Measurements from ENCODE around the gene CDH4. TPM values are rescaled to one million over a fixed set of nuclear protein-coding genes. Genes with fewer than 3 reads are reported as not detected.
"Not testable (repeated sequence)": the region's sequence is repeated elsewhere in the genome, so short reads cannot be mapped to it uniquely, and the experiment has no call there.

Gene CDH4
- total RNA-seq, 4 donors from 2014 or later = 0.13 to 0.38 (median 0.21) TPM; not detected in 1

DNA sequence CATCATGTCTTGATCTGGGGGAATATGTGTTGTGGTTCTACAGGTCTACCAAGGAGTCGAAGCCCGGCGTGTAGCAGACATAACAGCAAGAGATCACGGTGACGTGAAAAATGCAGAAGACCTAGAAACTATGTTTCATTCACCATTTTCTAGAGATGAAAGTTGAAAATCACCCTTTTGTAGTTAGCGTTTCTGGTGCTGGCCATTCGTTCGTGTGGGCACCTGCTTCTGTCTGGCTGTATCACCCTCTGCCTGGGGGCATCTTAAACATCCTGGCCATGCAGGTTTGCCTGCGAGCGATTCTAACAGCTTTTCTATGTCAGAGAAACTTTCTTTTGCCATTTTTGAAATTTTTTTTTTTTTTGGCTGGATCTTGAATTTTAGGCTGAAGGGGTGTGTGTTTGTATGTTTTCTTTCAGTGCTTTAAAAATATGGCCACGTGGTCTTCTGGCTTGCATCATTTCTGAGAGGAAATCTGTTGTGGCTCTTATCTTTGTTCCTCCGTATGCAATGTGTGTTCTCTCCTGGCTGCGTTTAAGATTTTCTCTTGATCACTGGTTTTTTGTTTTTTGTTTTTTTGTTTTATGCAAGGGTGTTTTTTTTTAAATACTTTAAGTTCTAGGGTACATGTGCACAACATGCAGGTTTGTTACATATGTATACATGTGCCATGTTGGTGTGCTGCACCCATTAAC is 226.7 kb downstream of the CDH4 start:
- no peak for DNase-seq
- H3K36me3 ChIP-seq = no peaks in the 10 kb centered on the region
- WGBS, 2 donors = 75 to 79% methylated on average over 13 of the region's 13 CpGs
- peaks cover 0 to 11% (median 0%) of the 10 kb centered on the region in 3 donors for H3K4me1 ChIP-seq
- no peak overlapping the region for H3K27ac ChIP-seq
- peaks cover 0 to 26% (median 0%) of the 10 kb centered on the region in 4 donors for H3K27me3 ChIP-seq
- no peak for TF ChIP-seq CTCF (IDR thresholded peaks at IDR 0.05)
- TF ChIP-seq POLR2A (IDR thresholded peaks at IDR 0.05) = no peak
- intact Hi-C loops (cut with DNase I) = no loop called here
- no peak overlapping the region for H3K4me3 ChIP-seq
- H3K9me3 ChIP-seq = peaks cover 0 to 5% (median 0%) of the 10 kb centered on the region in 3 donors

- WGBS, 2 donors = 90 to 93% methylated on average over 4 of the region's 4 CpGs
- H3K36me3 ChIP-seq; DNase-seq; H3K27ac ChIP-seq; H3K9me3 ChIP-seq; intact Hi-C loops (cut with DNase I); H3K4me3 ChIP-seq: not testable (repeated sequence)
- H3K4me1 ChIP-seq = peaks cover 0 to 11% (median 0%) of the 10 kb centered on the region in 3 donors
- H3K27me3 ChIP-seq = peaks cover 0 to 26% (median 0%) of the 10 kb centered on the region in 4 donors
Observed at GRCh38 chr20:61479433-61479832, 227.4 kb downstream of the CDH4 start.

DNA sequence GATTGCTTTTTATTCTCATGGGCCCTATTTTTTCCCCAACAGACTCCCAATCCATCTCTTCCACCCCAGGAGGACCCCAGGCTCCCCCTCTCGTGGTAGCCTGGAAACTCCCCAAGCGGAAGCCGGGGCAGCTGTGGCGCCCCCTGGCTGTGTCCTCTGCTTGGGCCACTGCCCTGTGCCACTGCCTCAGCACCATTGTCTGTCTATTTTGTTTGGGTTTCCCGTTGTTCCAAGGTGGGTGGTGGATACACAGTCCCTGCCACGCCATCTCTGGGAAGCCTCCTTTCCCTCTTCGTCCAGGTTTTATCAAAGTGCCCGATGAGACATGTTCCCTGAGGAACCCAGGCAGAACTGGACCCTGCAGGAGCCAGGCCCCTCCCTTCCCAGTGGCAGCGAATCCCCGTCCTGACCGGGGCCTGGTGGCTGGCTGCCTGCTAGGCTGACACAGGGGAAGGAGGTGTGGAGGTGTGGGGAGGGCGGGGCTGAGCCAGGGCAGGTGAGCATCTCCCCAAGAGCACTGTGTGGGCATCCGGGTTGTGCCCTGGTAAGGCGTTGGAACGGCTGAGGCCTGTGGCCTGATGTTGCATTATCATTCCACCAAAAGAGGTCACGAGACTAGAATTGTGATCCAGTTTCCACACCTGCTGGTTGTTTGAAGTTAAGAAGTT is 228.2 kb downstream of the CDH4 start:
- WGBS, 2 donors = 79 to 89% methylated on average over 8 to 9 of the region's 16 CpGs

GRCh38 chr20:61482056-61482887 is 230.2 kb downstream of the CDH4 start:
- H3K4me3 ChIP-seq = no peak overlapping the region
- intact Hi-C loops (cut with DNase I) = no loop called here
- no peak for DNase-seq
- no peak for TF ChIP-seq POLR2A (IDR thresholded peaks at IDR 0.05)
- peak in 1 of 6 experiments; percentile 6 for TF ChIP-seq CTCF (IDR thresholded peaks at IDR 0.05)
- 57 to 65% methylated on average over 15 to 17 of the region's 18 CpGs for WGBS, 2 donors
- H3K27ac ChIP-seq = peak overlapping the region in 2 of 4 donors; percentile 44 to 54
- H3K36me3 ChIP-seq = no peaks in the 10 kb centered on the region
- H3K4me1 ChIP-seq = peaks cover 0 to 16% (median 0%) of the 10 kb centered on the region in 3 donors
- peaks cover 0 to 5% (median 0%) of the 10 kb centered on the region in 3 donors for H3K9me3 ChIP-seq
- peaks cover 0 to 8% (median 0%) of the 10 kb centered on the region in 4 donors for H3K27me3 ChIP-seq

More for the DNA sequence above, 228.2 kb downstream of the CDH4 start:
- no peak for DNase-seq
- Histone ChIP-seq H3K27ac (no peak overlapping the region), H3K4me1 (peaks cover 0 to 11% (median 0%) of the 10 kb centered on the region in 3 donors), H3K4me3 (no peak overlapping the region), H3K36me3 (no peaks in the 10 kb centered on the region), H3K9me3 (peaks cover 0 to 5% (median 0%) of the 10 kb centered on the region in 3 donors), H3K27me3 (peaks cover 0 to 26% (median 0%) of the 10 kb centered on the region in 4 donors)
- no peak for TF ChIP-seq CTCF (IDR thresholded peaks at IDR 0.05)
- TF ChIP-seq POLR2A (IDR thresholded peaks at IDR 0.05) = no peak
- intact Hi-C loops (cut with DNase I) = no loop called here

DNA sequence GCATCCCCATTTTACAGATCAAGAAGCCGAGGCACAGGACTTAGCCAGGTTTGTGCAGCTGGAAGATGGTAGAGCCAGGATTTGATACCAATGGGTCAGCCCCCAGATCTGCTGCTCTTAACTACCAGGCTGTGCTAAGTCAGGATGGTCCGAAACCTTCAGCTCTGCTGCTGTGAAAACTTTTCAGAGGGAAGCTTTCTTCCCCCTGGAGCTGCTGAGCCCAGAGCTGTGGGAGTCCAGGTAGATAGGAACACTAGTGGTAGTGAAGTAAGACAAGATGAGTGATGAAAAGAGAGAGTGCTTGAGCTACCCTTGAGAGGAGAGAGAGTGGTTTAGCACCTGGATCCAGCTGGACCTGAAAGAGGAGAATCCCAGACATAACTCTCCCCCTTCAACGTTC is 230.8 kb downstream of the CDH4 start:
- Histone ChIP-seq H3K36me3 (no peaks in the 10 kb centered on the region), H3K4me3 (no peak overlapping the region), H3K27me3 (peaks cover 0 to 5% (median 0%) of the 10 kb centered on the region in 4 donors), H3K4me1 (peaks cover 0 to 23% (median 0%) of the 10 kb centered on the region in 3 donors), H3K9me3 (peaks cover 0 to 5% (median 0%) of the 10 kb centered on the region in 3 donors), H3K27ac (no peak overlapping the region)
- intact Hi-C loops (cut with DNase I) = no loop called here
- TF ChIP-seq POLR2A (IDR thresholded peaks at IDR 0.05) (no peak), CTCF (IDR thresholded peaks at IDR 0.05) (no peak)
- DNase-seq = no peak
- WGBS, 2 donors = 88 to 95% methylated on average over 2 to 3 of the region's 3 CpGs
